Measurements from ENCODE around the gene FLT3.

Gene FLT3

GRCh38 chr13:27956576-27957300 is 143.6 kb downstream of the FLT3 start:
- no peak for DNase-seq

DNA sequence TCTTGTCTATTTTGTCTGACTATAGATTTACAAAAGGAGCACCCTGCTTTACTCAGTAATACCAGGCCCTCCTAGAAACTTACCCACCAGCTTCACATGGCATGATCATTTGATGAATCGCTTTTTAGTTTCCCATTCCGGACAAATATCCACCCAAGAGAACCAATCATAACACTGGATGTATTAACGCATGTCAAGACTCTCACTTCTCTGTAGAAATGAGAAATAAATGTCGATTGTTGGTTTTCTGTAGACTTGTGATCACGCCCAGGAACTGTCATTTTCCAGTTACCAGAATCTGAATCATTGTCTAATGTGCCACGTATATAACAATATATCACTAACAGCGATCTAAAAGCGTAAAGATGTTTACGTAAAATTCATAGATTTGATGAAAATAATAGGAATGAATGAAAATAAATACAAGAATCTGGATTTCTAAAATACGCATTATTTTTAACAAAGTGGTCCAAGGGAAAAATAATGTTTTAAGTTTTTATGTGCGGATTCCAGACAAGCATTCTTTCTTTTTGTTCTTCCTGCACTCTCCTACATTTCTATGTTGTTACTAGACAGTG is 145.3 kb downstream of the FLT3 start:
- no peak for DNase-seq

GRCh38 chr13:27954406-27954851 is 145.9 kb downstream of the FLT3 start:
- DNase-seq, result no peak

DNA sequence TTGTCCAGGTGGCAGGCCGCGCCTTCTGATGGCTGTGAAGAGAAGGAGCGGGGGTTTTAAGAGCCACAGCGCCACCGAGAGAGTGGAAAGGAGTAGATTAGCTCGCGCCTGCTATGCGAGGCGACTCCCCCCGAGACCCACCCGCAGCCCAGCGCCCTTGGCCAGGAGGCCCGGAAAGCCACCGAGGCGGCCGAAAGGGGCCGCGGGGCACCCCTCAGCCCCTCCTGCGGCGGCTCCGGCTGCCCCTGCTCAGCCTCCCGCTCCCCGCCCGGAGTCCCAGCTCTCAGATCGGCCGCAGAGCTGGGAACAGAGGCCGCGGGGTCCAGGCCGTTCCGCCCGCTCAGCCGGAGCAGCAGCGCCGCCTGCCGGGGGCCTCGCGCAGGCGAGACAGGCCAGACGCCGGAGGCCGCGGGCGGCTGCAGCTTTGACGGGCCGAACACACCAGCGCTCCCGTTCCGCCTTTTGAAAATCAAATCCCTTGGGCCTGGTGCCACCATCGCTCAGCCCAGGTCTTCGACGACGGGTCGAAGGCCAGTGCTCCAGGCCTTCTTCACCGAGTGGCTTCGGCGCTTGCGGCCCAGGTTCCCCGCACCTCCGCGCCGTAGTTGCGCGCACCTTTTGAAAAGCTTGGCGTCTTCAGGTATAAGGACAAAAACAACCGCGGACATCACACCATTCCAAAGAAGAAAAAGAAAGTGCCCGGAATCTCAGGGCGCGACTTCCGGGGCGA is 146.5 kb downstream of the FLT3 start:
- peak; percentile 19 for DNase-seq
